Measurements from ENCODE around the gene MAGI1.

The MAGI1 gene

GRCh38 chr3:65746848-65747247, 291.9 kb downstream of the MAGI1 start:
- Histone ChIP-seq H3K36me3 (ENCODE audit: control insufficient read depth, insufficient read depth, low read length) (no peaks in the 10 kb centered on the region), H3K9me3 (ENCODE audit: control insufficient read depth, insufficient read depth, low read length) (no peaks in the 10 kb centered on the region), H3K27me3 (ENCODE audit: control insufficient read depth, insufficient read depth, low read length) (no peaks in the 10 kb centered on the region), H3K27ac (ENCODE audit: low read length) (no peak overlapping the region), H3K4me3 (ENCODE audit: low read length) (no peak overlapping the region), H3K4me1 (ENCODE audit: control insufficient read depth, insufficient read depth, low read length) (no peaks in the 10 kb centered on the region; the same call in 1 of the 2 replicates)
- no CpG with 5 or more reads among the region's 4 CpGs for WGBS (ENCODE audit: insufficient coverage, insufficient read length)
- no peak for DNase-seq (ENCODE audit: low read depth, low spot score)

DNA sequence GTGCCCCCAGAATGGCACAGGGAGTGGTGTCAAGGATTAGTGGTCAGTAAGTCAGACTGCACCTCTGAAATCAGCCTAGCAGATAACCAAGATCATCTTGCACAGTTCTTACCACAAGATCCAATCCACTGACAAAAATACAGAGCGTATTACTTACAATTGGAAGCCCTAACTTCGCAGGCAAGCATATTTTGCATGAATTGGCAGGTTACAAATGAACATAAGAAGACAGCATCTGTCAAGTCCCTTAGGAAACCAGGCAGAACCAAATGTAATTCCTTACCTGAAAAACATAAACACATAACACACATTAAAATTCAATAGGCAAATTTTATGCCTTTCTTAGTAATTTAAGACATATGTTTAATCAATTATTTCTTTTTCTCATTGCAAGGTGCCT, 293.4 kb downstream of the MAGI1 start:
- WGBS (ENCODE audit: insufficient coverage, insufficient read length): no CpG with 5 or more reads among the region's 2 CpGs
- DNase-seq (ENCODE audit: low read depth, low spot score): no peak

GRCh38 chr3:65742914-65743313, 295.8 kb downstream of the MAGI1 start:
- H3K4me3 ChIP-seq (ENCODE audit: low read length): no peak overlapping the region
- no CpG with 5 or more reads among the region's 1 CpG for WGBS (ENCODE audit: insufficient coverage, insufficient read length)
- peaks cover under 1% of the 10 kb centered on the region; the same call in 1 of the 2 replicates for H3K4me1 ChIP-seq (ENCODE audit: control insufficient read depth, insufficient read depth, low read length)
- H3K27ac ChIP-seq (ENCODE audit: low read length): no peak overlapping the region
- H3K9me3 ChIP-seq (ENCODE audit: control insufficient read depth, insufficient read depth, low read length): no peaks in the 10 kb centered on the region
- H3K36me3 ChIP-seq (ENCODE audit: control insufficient read depth, insufficient read depth, low read length): no peaks in the 10 kb centered on the region
- H3K27me3 ChIP-seq (ENCODE audit: control insufficient read depth, insufficient read depth, low read length): no peaks in the 10 kb centered on the region
- DNase-seq (ENCODE audit: low read depth, low spot score): no peak

More for the DNA sequence above, 293.4 kb downstream of the MAGI1 start:
- H3K4me1 ChIP-seq (ENCODE audit: control insufficient read depth, insufficient read depth, low read length): no peaks in the 10 kb centered on the region; the same call in 1 of the 2 replicates
- H3K4me3 ChIP-seq (ENCODE audit: low read length): no peak overlapping the region
- no peaks in the 10 kb centered on the region for H3K27me3 ChIP-seq (ENCODE audit: control insufficient read depth, insufficient read depth, low read length)
- H3K36me3 ChIP-seq (ENCODE audit: control insufficient read depth, insufficient read depth, low read length): no peaks in the 10 kb centered on the region
- H3K27ac ChIP-seq (ENCODE audit: low read length): no peak overlapping the region
- no peaks in the 10 kb centered on the region for H3K9me3 ChIP-seq (ENCODE audit: control insufficient read depth, insufficient read depth, low read length)

DNA sequence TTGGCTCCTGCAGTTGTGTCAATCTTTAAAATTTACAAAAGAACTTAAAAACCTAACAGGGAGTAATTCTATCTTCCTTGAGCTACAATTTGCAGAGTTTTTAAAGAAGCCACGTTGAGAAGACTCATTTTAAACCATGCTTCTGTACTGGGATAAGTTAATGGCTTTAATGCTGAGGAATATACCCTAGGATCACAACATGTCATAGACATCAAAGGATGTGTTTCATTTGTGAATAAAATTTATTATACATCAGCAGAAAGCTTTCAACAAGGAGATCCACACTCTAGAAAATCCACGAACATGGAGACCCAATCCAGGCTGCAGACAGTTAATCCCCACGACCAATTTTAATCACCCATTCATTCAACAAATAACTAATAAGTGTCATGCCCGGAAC, 297.2 kb downstream of the MAGI1 start:
- Histone ChIP-seq H3K9me3 (ENCODE audit: control insufficient read depth, insufficient read depth, low read length) (no peaks in the 10 kb centered on the region), H3K27me3 (ENCODE audit: control insufficient read depth, insufficient read depth, low read length) (no peaks in the 10 kb centered on the region), H3K36me3 (ENCODE audit: control insufficient read depth, insufficient read depth, low read length) (no peaks in the 10 kb centered on the region), H3K4me1 (ENCODE audit: control insufficient read depth, insufficient read depth, low read length) (peaks cover 1% of the 10 kb centered on the region; the same call in 1 of the 2 replicates), H3K4me3 (ENCODE audit: low read length) (no peak overlapping the region), H3K27ac (ENCODE audit: low read length) (no peak overlapping the region)
- no peak for DNase-seq (ENCODE audit: low read depth, low spot score)
- WGBS (ENCODE audit: insufficient coverage, insufficient read length): no CpG with 5 or more reads among the region's 4 CpGs

- Histone ChIP-seq H3K4me3 (ENCODE audit: low read length) (no peak overlapping the region), H3K27ac (ENCODE audit: low read length) (no peak overlapping the region), H3K36me3 (ENCODE audit: control insufficient read depth, insufficient read depth, low read length) (no peaks in the 10 kb centered on the region), H3K9me3 (ENCODE audit: control insufficient read depth, insufficient read depth, low read length) (no peaks in the 10 kb centered on the region), H3K4me1 (ENCODE audit: control insufficient read depth, insufficient read depth, low read length) (peaks cover 3% of the 10 kb centered on the region; the same call in 1 of the 2 replicates), H3K27me3 (ENCODE audit: control insufficient read depth, insufficient read depth, low read length) (no peaks in the 10 kb centered on the region)
- no CpG with 5 or more reads among the region's 3 CpGs for WGBS (ENCODE audit: insufficient coverage, insufficient read length)
- DNase-seq (ENCODE audit: low read depth, low spot score): no peak
Observed at GRCh38 chr3:65739901-65740541, 298.7 kb downstream of the MAGI1 start.

DNA sequence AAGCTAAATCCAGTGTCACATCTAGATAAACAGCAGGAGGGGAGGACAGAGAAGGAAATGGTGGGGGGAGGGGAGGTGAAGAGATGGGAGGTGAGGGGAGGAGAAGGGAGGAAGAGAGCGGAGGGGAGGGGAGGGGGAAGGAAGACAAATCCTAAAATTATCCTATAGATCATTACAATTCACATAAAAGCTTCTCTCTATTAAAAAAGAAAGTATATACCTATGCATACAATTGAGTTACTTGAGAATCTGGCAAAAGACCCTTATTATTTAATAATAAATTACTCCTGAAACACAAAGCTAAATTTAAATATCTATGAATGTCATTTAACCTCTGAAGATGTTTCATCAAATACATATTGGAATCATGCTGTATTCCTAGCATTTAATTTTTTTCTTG, 303.9 kb downstream of the MAGI1 start:
- no peaks in the 10 kb centered on the region for H3K36me3 ChIP-seq (ENCODE audit: control insufficient read depth, insufficient read depth, low read length)

DNA sequence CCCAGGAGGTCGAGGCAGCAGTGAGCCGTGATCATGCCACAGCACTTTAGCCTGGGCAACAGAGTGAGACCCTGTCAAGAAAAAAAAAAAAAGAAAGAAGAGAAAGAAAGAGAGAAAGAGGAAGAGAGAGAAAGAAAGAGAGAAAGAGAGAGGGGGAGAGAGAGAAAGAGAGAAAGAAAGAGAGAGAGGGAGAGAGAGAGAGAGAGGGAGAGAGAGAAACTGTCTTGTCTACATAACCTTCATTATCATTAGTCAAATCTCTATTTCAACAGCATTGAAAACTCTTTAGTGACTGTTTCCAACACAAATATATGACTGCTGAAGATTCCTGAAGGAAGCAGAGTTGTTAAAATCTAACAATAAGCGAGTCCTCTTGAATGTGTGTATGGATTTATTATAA, 304.3 kb downstream of the MAGI1 start:
- peaks cover 4% of the 10 kb centered on the region; the same call in 1 of the 2 replicates for H3K4me1 ChIP-seq (ENCODE audit: control insufficient read depth, insufficient read depth, low read length)
- no peaks in the 10 kb centered on the region for H3K36me3 ChIP-seq (ENCODE audit: control insufficient read depth, insufficient read depth, low read length)
- no CpG with 5 or more reads among the region's 3 CpGs for WGBS (ENCODE audit: insufficient coverage, insufficient read length)
- H3K27me3 ChIP-seq (ENCODE audit: control insufficient read depth, insufficient read depth, low read length): no peaks in the 10 kb centered on the region
- H3K9me3 ChIP-seq (ENCODE audit: control insufficient read depth, insufficient read depth, low read length): no peaks in the 10 kb centered on the region
- DNase-seq (ENCODE audit: low read depth, low spot score): no peak
- H3K27ac ChIP-seq (ENCODE audit: low read length): no peak overlapping the region
- H3K4me3 ChIP-seq (ENCODE audit: low read length): no peak overlapping the region

More for the DNA sequence above, 303.9 kb downstream of the MAGI1 start:
- H3K4me1 ChIP-seq (ENCODE audit: control insufficient read depth, insufficient read depth, low read length): peaks cover 4% of the 10 kb centered on the region; the same call in 1 of the 2 replicates
- H3K4me3 ChIP-seq (ENCODE audit: low read length): no peak overlapping the region
- H3K9me3 ChIP-seq (ENCODE audit: control insufficient read depth, insufficient read depth, low read length): no peaks in the 10 kb centered on the region
- no peak overlapping the region for H3K27ac ChIP-seq (ENCODE audit: low read length)
- WGBS (ENCODE audit: insufficient coverage, insufficient read length): no CpG with 5 or more reads among the region's 1 CpG
- no peaks in the 10 kb centered on the region for H3K27me3 ChIP-seq (ENCODE audit: control insufficient read depth, insufficient read depth, low read length)
- no peak for DNase-seq (ENCODE audit: low read depth, low spot score)

DNA sequence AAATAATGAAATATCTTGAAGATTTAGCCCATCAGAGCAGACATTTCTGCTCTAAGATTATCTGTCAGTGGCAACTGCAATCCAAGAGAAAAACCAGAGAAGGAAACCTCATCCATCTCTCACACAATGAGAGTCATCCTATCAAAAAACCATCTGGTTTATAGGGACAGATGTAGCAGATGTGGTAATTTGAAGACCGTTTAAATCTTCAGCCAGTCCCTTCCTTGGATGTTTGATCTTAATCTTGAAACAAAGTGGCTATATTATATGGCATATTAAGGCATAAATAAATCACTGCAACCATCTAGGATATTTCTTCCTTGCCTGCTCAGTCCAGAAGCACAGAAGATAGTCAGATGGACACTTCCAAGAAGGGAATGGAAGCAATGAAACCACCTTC, 305.3 kb downstream of the MAGI1 start:
- WGBS (ENCODE audit: insufficient coverage, insufficient read length): no CpG with 5 or more reads among the region's 1 CpG

GRCh38 chr3:65732051-65732935, 306.4 kb downstream of the MAGI1 start:
- Histone ChIP-seq H3K36me3 (ENCODE audit: control insufficient read depth, insufficient read depth, low read length) (no peaks in the 10 kb centered on the region), H3K27me3 (ENCODE audit: control insufficient read depth, insufficient read depth, low read length) (no peaks in the 10 kb centered on the region), H3K27ac (ENCODE audit: low read length) (no peak overlapping the region), H3K4me1 (ENCODE audit: control insufficient read depth, insufficient read depth, low read length) (peaks cover 2% of the 10 kb centered on the region; the same call in 1 of the 2 replicates), H3K9me3 (ENCODE audit: control insufficient read depth, insufficient read depth, low read length) (no peaks in the 10 kb centered on the region), H3K4me3 (ENCODE audit: low read length) (no peak overlapping the region)
- DNase-seq (ENCODE audit: low read depth, low spot score): peak; percentile 58
- WGBS (ENCODE audit: insufficient coverage, insufficient read length): no CpG with 5 or more reads among the region's 6 CpGs

More for the DNA sequence above, 305.3 kb downstream of the MAGI1 start:
- no peaks in the 10 kb centered on the region for H3K27me3 ChIP-seq (ENCODE audit: control insufficient read depth, insufficient read depth, low read length)
- peaks cover 4% of the 10 kb centered on the region; the same call in 1 of the 2 replicates for H3K4me1 ChIP-seq (ENCODE audit: control insufficient read depth, insufficient read depth, low read length)
- no peak for DNase-seq (ENCODE audit: low read depth, low spot score)
- H3K27ac ChIP-seq (ENCODE audit: low read length): no peak overlapping the region
- H3K36me3 ChIP-seq (ENCODE audit: control insufficient read depth, insufficient read depth, low read length): no peaks in the 10 kb centered on the region
- no peak overlapping the region for H3K4me3 ChIP-seq (ENCODE audit: low read length)
- no peaks in the 10 kb centered on the region for H3K9me3 ChIP-seq (ENCODE audit: control insufficient read depth, insufficient read depth, low read length)

DNA sequence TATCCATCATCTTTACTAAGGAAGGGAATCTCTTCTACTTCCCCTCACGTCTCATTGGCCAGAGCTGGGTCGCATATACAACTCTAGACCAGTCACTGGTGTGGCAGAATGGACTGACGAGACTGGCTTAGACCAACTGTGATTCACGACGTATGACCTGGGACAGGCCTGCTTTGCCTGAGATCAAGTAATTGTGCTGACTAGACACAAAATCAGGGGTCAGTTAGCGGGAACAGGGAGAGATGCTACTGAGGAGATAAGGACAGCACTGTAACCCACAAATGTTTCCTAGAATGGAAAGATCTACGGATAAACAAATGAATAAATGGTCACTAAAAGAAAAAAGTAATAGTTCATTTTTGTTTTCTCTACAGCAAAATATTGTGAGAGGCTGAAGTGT, 308.3 kb downstream of the MAGI1 start:
- Histone ChIP-seq H3K36me3 (ENCODE audit: control insufficient read depth, insufficient read depth, low read length) (no peaks in the 10 kb centered on the region), H3K4me3 (ENCODE audit: low read length) (no peak overlapping the region), H3K4me1 (ENCODE audit: control insufficient read depth, insufficient read depth, low read length) (peaks cover 3% of the 10 kb centered on the region; the same call in 1 of the 2 replicates), H3K9me3 (ENCODE audit: control insufficient read depth, insufficient read depth, low read length) (no peaks in the 10 kb centered on the region), H3K27me3 (ENCODE audit: control insufficient read depth, insufficient read depth, low read length) (no peaks in the 10 kb centered on the region), H3K27ac (ENCODE audit: low read length) (no peak overlapping the region)
- no CpG with 5 or more reads among the region's 7 CpGs for WGBS (ENCODE audit: insufficient coverage, insufficient read length)
- DNase-seq (ENCODE audit: low read depth, low spot score): no peak

All from iPS DF 6.9 (cell line).